NT2/D1 (cell line): ENCODE data around the gene FGF18.
"Not testable (repeated sequence)": the region's sequence is repeated elsewhere in the genome, so short reads cannot be mapped to it uniquely, and the experiment has no call there.

Experiments used
- DNase-seq: peaks from one replicate; pipeline ENCODE4 v3.0.0-alpha.2; 2011; ENCODE audit warnings: low read depth, low spot score
- H3K27me3 ChIP-seq: 2 replicates; pipeline ENCODE4 v1.6.0; 2011; ENCODE audit warnings: mild to moderate bottlenecking; ENCODE audit not compliant: insufficient read length, insufficient read depth
- H3K36me3 ChIP-seq: 2 replicates; pipeline ENCODE4 v1.6.1; 2011; ENCODE audit warnings: mild to moderate bottlenecking, low read length, mixed read lengths; ENCODE audit not compliant: insufficient read depth, insufficient read length
- H3K4me1 ChIP-seq: 2 replicates; pipeline ENCODE4 v1.5.1; 2011; ENCODE audit not compliant: insufficient read depth, insufficient read length
- H3K4me3 ChIP-seq: 2 replicates; pipeline ENCODE4 v1.5.1; 2011; ENCODE audit warnings: low read depth; ENCODE audit not compliant: insufficient read length
- H3K9ac ChIP-seq: 2 replicates; pipeline ENCODE4 v1.6.0; 2011; ENCODE audit warnings: low read depth; ENCODE audit not compliant: insufficient read length
- H3K9me3 ChIP-seq: 2 replicates; pipeline ENCODE4 v1.5.1; 2011; ENCODE audit warnings: mild to moderate bottlenecking, low read length; ENCODE audit not compliant: insufficient read depth
- SUZ12 ChIP-seq: IDR thresholded peaks from 2 replicates; pipeline ENCODE4 v1.6.1; 2011; ENCODE audit not compliant: insufficient read length, insufficient read depth; ENCODE audit errors: extremely low read depth
- YY1 ChIP-seq: IDR thresholded peaks from 2 replicates; pipeline ENCODE4 v1.6.1; 2011; ENCODE audit not compliant: insufficient read length, insufficient read depth
- ZNF274 ChIP-seq: IDR thresholded peaks from 2 replicates; pipeline ENCODE4 v1.6.1; 2011; ENCODE audit warnings: mild to moderate bottlenecking, low read depth, low read length

Gene FGF18

GRCh38 chr5:171392585-171393159 is 26.8 kb upstream of the FGF18 start:
- Histone ChIP-seq H3K36me3 (peaks cover 95% of the 10 kb centered on the region), H3K4me1 (peaks cover 3% of the 10 kb centered on the region), H3K9me3 (no peaks in the 10 kb centered on the region), H3K4me3 (no peak overlapping the region), H3K9ac (no peak overlapping the region), H3K27me3 (no peaks in the 10 kb centered on the region)
- TF ChIP-seq YY1 (no peak), ZNF274 (no peak), SUZ12 (no peak)
- DNase-seq: no peak

- H3K27me3 ChIP-seq: no peaks in the 10 kb centered on the region
- peaks cover 3% of the 10 kb centered on the region for H3K4me1 ChIP-seq
- H3K9ac ChIP-seq: no peak overlapping the region
- H3K36me3 ChIP-seq: peaks cover 97% of the 10 kb centered on the region
- H3K9me3 ChIP-seq: no peaks in the 10 kb centered on the region
- TF ChIP-seq SUZ12 (no peak), YY1 (no peak)
- no peak for DNase-seq
- no peak overlapping the region for H3K4me3 ChIP-seq
Observed at GRCh38 chr5:171395042-171395441, 24.4 kb upstream of the FGF18 start.

DNA sequence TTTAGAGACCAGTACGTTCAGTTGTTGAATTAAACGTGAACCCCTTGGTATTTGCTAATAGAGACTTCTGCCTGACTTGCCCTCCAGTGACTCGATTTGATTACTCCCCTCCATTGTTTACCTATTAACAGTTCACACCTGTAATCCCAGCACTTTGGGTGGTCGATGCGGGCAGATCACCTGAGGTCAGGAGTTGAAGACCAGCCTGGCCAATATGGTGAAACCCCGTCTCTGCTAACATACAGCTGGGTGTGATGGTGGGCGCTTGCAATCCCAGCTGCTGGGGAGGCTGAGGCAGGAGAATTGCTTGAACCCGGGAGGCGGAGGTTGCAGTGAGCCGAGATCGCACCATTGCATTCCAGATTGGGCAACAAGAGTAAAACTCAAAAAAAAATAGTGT is 22.9 kb upstream of the FGF18 start:
- not testable (repeated sequence) for H3K4me1 ChIP-seq, H3K9me3 ChIP-seq, H3K9ac ChIP-seq, DNase-seq, H3K27me3 ChIP-seq, H3K4me3 ChIP-seq
- peaks cover 97% of the 10 kb centered on the region for H3K36me3 ChIP-seq

GRCh38 chr5:171397190-171397589 is 22.3 kb upstream of the FGF18 start:
- no peak for TF ChIP-seq YY1
- no peak for TF ChIP-seq ZNF274
- TF ChIP-seq SUZ12: no peak
- peaks cover 4% of the 10 kb centered on the region; the same call in 1 of the 2 replicates for H3K9me3 ChIP-seq
- peaks cover 94% of the 10 kb centered on the region for H3K36me3 ChIP-seq
- peaks cover 3% of the 10 kb centered on the region for H3K4me1 ChIP-seq
- H3K9ac ChIP-seq: no peak overlapping the region
- no peaks in the 10 kb centered on the region for H3K27me3 ChIP-seq
- DNase-seq: no peak
- H3K4me3 ChIP-seq: no peak overlapping the region

GRCh38 chr5:171397599-171397998 is 21.8 kb upstream of the FGF18 start:
- Histone ChIP-seq H3K27me3 (no peaks in the 10 kb centered on the region), H3K4me1 (peaks cover 1% of the 10 kb centered on the region), H3K36me3 (peaks cover 90% of the 10 kb centered on the region), H3K4me3 (no peak overlapping the region), H3K9me3 (peaks cover 4% of the 10 kb centered on the region; the same call in 1 of the 2 replicates), H3K9ac (no peak overlapping the region)
- TF ChIP-seq ZNF274 (no peak), YY1 (no peak), SUZ12 (no peak)
- DNase-seq: no peak

DNA sequence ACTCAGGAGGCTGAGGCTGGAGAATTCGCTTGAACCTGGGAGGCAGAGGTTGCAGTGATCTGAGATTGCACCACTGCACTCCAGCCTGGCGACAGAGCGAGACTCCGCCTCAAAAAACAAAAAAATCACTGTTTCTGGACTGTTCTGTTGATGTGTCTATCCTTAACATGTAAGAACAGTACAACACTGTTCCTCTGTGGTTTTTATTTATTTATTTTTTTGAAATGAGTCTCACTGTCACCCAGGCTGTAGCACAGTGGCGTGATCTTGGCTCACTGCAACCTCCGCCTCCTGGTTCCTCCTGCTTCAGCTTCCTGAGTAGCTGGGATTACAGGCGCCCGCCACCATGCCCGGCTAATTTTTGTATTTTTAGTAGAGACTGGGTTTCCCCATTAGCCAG is 20.8 kb upstream of the FGF18 start:
- not testable (repeated sequence) for H3K4me1 ChIP-seq, H3K4me3 ChIP-seq, H3K9ac ChIP-seq, H3K9me3 ChIP-seq, H3K27me3 ChIP-seq, DNase-seq
- peaks cover 80% of the 10 kb centered on the region for H3K36me3 ChIP-seq

DNA sequence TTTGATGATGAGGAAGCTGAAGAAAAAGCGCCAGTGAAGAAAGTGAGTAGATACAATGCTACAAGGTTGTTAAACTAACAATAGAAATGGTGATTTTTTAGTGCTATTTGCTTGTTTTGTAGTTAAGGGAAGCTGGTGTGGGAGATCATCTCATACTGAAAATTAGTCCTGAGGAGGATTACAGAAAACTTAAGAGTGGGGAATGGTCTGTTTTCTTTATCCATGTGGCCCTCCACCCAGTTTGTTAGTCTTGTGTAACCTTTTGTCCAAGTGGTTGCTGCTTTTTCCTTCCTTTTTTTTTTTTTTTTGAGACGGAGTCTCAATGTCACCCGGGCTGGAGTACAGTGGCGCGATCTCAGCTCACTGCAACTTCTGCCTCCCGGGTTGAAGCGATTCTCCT is 19.3 kb upstream of the FGF18 start:
- Histone ChIP-seq H3K9ac (no peak overlapping the region), H3K4me3 (no peak overlapping the region), H3K4me1 (peaks cover 1% of the 10 kb centered on the region), H3K27me3 (no peaks in the 10 kb centered on the region), H3K9me3 (peaks cover 4% of the 10 kb centered on the region; the same call in 1 of the 2 replicates), H3K36me3 (peaks cover 70% of the 10 kb centered on the region)
- TF ChIP-seq ZNF274 (no peak), YY1 (no peak), SUZ12 (no peak)
- DNase-seq: no peak

DNA sequence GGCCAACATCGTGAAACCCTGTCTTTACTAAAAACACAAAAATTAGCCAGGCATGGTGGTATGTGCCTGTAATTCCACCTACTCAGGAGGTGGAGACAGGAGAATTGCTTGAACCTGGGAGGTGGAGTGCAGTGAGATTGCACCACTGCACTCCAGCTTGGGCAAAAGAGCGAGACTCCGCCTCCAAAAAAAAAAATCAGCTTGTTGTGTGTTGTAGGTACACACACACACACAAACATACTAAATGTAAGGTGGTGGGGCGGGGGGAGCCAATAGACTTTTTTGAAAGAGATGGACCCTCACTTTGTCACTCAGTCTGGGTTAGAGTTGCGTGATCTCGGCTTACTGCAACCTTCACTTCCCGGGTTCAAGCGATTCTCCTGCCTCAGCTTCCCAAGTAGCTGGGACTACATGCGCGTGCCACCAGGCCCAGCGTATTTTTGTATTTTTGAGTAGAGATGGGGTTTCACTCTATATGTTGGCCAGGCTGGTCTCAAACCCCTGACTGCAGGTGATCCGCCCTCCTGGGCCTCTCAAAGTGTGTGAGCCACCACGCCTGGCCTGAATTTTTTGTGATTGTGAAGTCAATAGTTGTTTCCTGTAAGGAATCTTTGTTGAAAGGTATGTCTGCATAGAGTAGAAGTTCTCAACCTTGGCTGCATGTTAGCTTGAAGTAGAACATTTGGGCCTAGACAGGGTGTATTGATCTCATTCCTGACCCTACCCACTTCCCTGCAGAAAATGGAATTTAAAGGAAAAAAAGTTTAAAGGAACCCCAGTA is 18.1 kb upstream of the FGF18 start:
- Histone ChIP-seq H3K36me3 (peaks cover 71% of the 10 kb centered on the region), H3K4me1 (no peaks in the 10 kb centered on the region), H3K4me3 (no peak overlapping the region), H3K27me3 (no peaks in the 10 kb centered on the region), H3K9me3 (peaks cover 4% of the 10 kb centered on the region; the same call in 1 of the 2 replicates), H3K9ac (no peak overlapping the region)
- DNase-seq: no peak
- TF ChIP-seq YY1: no peak
- TF ChIP-seq ZNF274: no peak
- TF ChIP-seq SUZ12: no peak

DNA sequence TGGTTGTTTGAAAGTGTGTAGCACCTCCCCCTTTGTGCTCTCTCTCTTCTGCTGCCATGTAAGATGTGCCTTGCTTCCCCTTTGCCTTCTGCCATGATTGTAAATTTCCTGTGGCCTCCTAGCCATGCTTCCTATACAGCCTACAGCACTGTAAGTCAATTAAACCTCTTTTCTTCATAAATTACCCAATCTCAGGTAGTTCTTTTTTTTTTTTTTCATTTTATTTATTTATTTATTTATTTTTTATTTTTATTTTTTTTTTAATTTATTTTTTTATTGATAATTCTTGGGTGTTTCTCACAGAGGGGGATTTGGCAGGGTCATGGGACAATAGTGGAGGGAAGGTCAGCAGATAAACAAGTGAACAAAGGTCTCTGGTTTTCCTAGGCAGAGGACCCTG is 16.7 kb upstream of the FGF18 start:
- not testable (repeated sequence) for H3K27me3 ChIP-seq, H3K9ac ChIP-seq, DNase-seq, H3K4me1 ChIP-seq, H3K9me3 ChIP-seq, H3K4me3 ChIP-seq
- H3K36me3 ChIP-seq: peaks cover 64% of the 10 kb centered on the region
